Activated naive CD4-positive, alpha-beta T cell treated with anti-CD3 and anti-CD28 coated beads, Interleukin-2, amount 50 U/mL, for 16 hours (primary cell): ENCODE results near the gene DNMBP.
"Not testable (repeated sequence)": the region's sequence is repeated elsewhere in the genome, so short reads cannot be mapped to it uniquely, and the experiment has no call there.

ENCODE experiments used
- DNase-seq: peaks from one replicate; pipeline ENCODE4 v3.0.0-alpha.2; 2020

DNMBP gene

GRCh38 chr10:99983280-99983988 is 26.3 kb downstream of the DNMBP start:
- DNase-seq, result no peak

GRCh38 chr10:99982728-99983127 is 27.0 kb downstream of the DNMBP start:
- DNase-seq, result no peak

GRCh38 chr10:99981581-99982199 is 28.1 kb downstream of the DNMBP start:
- no peak for DNase-seq

- DNase-seq, result no peak
These were observed 30.6 kb downstream of the DNMBP start for GRCh38 chr10:99979066-99979685.

GRCh38 chr10:99977916-99978315 is 31.8 kb downstream of the DNMBP start:
- DNase-seq, result no peak

- DNase-seq, result no peak
These were observed 32.7 kb downstream of the DNMBP start for GRCh38 chr10:99976886-99977665.

GRCh38 chr10:99975942-99976809 is 33.6 kb downstream of the DNMBP start:
- no peak for DNase-seq

- no peak for DNase-seq
These were observed 34.5 kb downstream of the DNMBP start for GRCh38 chr10:99975106-99975829.

GRCh38 chr10:99973190-99973589 is 36.6 kb downstream of the DNMBP start:
- no peak for DNase-seq

GRCh38 chr10:99967961-99968360 is 41.8 kb downstream of the DNMBP start:
- no peak for DNase-seq

GRCh38 chr10:99966306-99966705 is 43.4 kb downstream of the DNMBP start:
- no peak for DNase-seq

- no peak for DNase-seq
These were observed 44.0 kb downstream of the DNMBP start for GRCh38 chr10:99965700-99966099.

- DNase-seq, result no peak
These were observed 45.0 kb downstream of the DNMBP start for GRCh38 chr10:99964791-99965190.

GRCh38 chr10:99963467-99964165 is 46.1 kb downstream of the DNMBP start:
- DNase-seq, result not testable (repeated sequence)

- no peak for DNase-seq
These were observed 50.9 kb downstream of the DNMBP start for GRCh38 chr10:99958806-99959205.

- no peak for DNase-seq
These were observed 51.4 kb downstream of the DNMBP start for GRCh38 chr10:99958302-99958701.

GRCh38 chr10:99953510-99953909 is 56.2 kb downstream of the DNMBP start:
- not testable (repeated sequence) for DNase-seq

- DNase-seq, result no peak
These were observed 56.9 kb downstream of the DNMBP start for GRCh38 chr10:99952799-99953198.

- DNase-seq, result not testable (repeated sequence)
These were observed 63.7 kb downstream of the DNMBP start for GRCh38 chr10:99946051-99946450.

GRCh38 chr10:99945263-99945662 is 64.5 kb downstream of the DNMBP start:
- no peak for DNase-seq

- DNase-seq, result no peak
These were observed 64.9 kb downstream of the DNMBP start for GRCh38 chr10:99944860-99945259.
